NOMO-1 treated with dmso at 0.1 percent for 144 hours (cell line): Measurements from ENCODE around the gene RPTOR.
"Not testable (repeated sequence)": the region's sequence is repeated elsewhere in the genome, so short reads cannot be mapped to it uniquely, and the experiment has no call there.

Experiments used
- DNase-seq: peaks from one replicate; lab custom pipeline; 2025; ENCODE audit not compliant: unreplicated experiment; lab: John Stamatoyannopoulos, UW

RPTOR gene

GRCh38 chr17:80512233-80512632 is 32.4 kb upstream of the RPTOR start:
- DNase-seq, result no peak

DNA sequence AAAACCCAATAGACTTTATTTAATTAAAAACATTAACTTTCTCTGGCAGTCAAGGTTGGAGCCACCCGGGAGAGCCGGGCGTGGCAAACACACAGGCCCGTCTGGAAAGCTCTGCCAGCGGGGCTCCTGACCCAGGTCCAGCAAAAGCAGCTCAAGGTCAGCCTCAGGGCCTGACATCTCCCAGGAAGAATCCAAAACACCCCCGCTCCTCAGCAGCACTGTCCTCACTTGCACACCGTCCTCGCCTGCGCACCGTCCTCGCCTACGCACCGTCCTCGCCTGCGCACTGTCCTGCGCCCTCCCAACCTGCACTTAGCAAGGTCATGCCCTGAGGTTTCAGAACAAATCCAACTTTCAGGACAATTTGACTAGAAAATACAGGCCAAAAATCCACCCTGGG is 31.4 kb upstream of the RPTOR start:
- DNase-seq, result no peak

DNA sequence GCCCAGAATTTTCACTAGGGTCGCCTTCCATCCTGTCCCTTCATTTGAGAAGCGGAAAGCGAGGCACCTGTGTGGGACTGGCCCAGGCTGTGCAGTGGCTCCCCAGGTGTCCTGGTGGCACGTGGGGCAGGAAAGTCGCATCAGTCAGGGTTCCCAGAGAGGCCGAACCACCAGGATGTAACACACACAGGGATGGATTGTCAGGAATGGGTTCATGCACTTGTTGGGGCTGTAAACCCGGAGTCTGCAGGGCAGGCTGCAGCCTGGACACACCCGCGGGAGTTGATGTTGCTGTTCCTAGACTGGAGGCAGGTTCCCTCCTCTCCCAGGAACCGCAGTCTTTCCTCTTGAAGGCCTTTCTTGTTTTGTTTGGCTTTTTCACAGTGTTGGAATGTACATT is 30.7 kb upstream of the RPTOR start:
- no peak for DNase-seq

DNA sequence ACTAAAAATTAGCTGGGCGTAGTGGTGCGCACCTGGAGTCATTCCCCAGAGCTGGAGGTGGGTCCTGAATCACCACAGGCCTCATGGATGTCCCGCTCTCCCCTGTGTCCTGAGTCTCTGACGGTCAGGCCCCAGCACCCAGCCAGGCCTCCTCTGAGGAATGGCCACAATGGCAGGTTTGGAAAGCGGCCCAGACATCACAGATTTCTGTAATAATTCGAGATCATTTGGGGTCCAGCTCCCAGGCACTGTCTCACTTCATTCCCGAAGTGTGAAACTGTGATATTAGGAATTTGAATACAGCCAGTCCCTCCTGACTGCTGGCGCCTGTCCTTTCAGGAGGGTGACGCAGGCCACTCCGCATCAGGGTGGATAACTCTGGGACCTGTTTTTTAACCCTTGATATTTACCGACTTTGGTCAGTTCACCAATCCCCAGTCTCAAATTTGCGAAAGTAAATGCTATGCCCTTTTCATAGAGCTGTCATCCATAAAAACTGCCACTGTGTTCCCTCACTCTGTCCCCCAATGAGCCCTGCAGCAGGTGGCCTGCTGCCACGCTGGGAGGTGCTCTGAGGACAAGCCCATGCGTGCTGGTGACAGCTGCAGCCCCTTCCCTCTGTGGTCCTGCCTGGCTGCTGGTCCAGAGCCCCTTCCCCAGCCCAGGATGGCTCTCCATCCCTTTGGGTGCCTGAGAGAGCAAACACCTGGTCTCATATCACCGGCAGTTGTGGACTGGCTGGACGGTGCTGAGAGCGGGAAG is 28.3 kb upstream of the RPTOR start:
- no peak for DNase-seq

GRCh38 chr17:80517641-80518040 is 27.0 kb upstream of the RPTOR start:
- DNase-seq, result no peak

GRCh38 chr17:80518392-80518791 is 26.2 kb upstream of the RPTOR start:
- no peak for DNase-seq

DNA sequence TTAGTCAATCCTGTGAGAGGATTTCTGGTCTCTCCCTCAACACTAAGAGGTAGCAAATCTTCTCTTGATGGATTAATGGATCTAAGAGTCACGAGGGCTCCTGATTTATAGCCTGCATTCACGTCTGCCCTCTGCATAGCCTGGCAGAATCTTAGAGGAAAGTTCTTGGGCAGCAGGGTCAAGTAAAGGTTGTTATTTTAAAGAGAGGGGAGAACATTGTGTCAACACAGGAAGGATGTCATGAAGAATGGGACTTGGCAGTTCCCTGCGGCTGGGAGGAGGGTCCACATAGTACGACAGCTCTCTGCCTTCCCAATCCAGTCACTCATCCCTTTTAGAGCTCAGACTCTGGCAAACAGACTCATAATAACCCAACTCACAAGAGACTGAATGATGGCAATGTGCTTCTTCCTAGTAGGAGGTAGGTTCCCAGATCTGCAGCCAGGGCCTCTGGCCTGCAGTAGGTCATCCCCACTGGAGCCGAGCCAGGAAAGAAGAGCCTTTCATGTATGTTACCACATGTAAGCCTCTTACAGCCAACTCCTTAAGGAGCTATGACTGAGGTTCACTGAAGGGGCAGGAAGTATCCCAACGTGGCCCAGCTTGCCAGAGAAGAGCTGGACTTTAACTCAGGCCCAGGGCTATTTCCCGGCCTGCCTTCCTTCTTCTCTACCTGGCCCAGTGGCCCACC is 25.4 kb upstream of the RPTOR start:
- DNase-seq, result no peak

GRCh38 chr17:80520810-80521455 is 23.7 kb upstream of the RPTOR start:
- DNase-seq, result no peak

- DNase-seq, result no peak
Measured at GRCh38 chr17:80523054-80523744, 21.4 kb upstream of the RPTOR start.

- no peak for DNase-seq
Measured at GRCh38 chr17:80523956-80524712, 20.5 kb upstream of the RPTOR start.

GRCh38 chr17:80526116-80526910 is 18.3 kb upstream of the RPTOR start:
- DNase-seq, result no peak

DNA sequence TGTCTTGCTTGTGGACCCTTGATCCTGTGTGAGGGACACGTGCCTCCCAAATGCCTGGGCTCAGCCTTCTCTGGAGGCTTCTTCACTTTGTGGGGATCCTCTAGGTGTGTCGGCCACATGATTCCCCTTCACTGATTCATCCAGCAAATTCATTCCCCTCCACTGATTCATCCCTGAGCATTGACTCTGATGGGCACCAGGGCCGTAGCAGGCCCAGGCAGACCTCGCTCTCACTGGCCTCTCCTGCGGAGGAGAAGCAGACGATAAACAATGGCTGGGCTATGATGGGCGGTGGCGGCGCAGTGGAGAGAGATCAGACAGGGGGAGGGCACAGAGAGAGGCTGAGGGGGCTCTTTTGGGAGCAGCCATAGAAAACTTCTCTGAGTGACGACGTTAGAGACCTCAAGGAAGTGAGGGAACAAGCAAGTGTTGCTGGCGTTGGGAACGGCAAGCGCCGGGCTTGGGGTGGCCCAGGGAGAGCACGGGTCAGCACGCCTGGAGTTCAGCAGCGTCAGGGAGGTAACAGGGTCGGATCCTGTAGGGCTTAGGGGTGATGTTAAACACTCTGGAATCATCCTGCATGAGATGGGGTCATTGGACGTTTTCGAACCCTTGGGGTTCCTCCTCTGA is 17.5 kb upstream of the RPTOR start:
- DNase-seq, result no peak

DNA sequence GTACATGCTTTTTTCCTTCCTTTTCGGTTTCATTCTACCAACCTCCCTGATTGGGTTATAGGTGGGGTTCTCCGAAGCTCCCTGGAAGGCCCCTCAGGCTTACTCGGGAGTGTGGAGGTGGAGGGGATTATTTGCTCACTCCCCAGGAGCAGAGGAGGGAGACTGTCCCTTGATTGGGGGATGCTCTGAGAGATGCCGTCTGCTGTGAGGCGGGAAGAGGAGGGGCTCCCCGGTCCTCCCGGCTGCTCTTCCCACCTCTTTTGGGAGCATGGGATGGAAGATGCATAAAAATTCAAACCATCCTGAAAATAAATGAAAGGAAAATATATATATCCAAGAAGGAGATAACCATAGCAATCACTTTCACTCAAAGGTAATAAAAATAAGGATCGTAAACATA is 16.1 kb upstream of the RPTOR start:
- no peak for DNase-seq

DNA sequence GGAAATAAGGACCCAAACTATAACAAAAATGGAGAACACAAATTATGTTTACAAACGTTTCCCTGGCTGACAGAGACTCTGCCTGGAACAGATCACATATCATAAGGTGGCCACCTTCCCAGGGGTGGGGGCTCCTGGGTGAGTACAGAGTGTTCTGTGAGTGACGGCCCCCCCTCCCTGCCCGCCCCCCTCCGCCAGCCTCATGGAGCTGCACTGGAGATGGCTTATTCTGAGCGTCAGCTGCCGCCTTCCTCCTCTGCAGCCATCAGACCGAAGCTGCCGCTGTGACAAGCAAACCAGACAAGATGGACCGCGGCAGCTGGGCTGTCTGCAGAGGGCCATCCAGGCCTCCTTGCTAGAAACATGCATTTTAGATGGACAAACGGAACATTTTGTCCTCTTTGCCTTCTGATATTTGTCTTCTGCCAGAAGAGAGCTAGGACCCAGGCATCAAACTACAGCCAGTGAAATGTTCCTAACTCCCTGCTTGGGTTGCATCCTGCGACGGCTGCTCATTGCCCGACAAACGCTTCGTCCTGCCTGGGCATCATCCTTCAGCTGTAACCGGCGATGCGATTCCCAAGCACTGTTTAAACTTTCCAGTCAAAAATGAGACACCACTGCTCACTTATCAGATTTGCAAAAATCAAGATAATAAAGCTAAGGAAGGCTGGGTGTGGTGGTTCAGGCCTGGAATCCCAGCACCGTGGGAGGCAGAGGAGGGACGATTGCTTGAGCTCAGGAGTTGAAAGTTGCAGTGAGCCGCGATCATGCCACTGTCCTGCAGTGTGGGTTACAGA is 15.3 kb upstream of the RPTOR start:
- no peak for DNase-seq

DNA sequence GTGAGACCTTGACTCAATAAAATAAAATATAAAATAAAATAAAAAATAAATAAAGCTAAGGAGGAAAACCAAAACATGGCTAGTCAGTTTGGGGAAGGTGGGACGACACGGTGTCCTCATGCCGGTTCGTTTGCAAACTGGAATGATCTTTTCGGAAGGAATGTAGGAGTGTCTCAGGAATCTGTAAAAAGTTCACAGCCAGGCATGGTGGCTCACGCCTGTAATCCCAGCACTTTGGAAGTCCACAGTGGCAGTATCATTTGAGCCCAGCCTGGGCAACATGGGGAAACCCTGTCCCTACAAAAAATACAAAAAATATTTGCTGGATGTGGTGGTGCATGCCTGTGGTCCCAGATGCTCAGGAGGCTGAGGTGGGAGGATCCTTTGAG is 14.7 kb upstream of the RPTOR start:
- no peak for DNase-seq

DNA sequence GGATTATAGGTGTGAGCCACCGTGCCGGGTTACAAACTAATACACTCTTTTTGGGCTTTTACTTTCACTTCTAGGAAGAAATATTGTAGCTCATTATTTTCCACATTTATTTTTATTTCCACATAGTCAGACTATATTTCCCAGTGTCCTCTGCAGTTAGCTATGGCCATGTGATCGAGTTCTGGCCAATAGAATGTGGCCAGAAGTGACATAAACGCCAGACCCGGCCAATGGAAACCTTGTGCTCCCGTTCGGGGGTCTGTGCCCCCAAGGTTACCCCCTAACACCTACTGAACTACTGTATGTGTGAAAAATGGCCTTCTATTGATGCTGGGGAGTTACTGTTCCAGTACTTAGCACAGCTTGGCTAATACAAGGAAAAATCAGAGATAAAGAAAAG is 13.2 kb upstream of the RPTOR start:
- no peak for DNase-seq

DNA sequence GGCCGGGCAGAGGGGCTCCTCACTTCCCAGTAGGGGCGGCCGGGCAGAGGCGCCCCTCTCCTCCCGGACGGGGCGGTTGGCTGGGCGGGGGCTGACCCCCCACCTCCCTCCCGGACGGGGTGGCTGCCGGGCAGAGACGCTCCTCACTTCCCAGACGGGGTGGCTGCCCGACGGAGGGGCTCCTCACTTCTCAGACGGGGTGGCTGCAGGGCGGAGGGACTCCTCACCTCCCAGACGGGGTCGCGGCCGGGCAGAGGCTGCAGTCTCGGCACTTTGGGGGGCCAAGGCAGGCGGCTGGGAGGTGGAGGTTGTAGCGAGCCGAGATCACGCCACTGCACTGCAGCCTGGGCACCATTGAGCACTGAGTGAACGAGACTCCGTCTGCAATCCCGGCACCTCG is 7.3 kb upstream of the RPTOR start:
- not testable (repeated sequence) for DNase-seq

DNA sequence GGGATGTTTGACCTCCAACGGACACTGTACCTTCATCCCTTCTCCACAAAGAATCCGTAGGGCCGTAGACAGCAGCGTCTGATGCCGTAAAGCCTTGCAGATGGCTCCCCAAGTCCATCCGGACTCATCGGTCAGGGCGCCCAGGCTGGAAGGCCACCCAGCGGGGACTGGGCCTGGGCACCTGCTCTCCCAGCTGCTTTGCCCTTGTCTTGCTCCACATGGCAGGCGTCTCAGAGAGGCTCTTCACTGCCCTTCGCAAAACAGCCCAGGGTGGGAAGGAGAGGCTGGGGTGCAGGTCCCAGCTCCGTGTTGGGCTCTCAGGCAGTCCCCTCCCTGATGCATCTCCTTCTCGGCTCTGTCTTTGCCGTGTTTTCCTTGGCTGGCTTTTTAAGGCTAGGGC is 6.2 kb upstream of the RPTOR start:
- no peak for DNase-seq
